H1 (cell line): ENCODE measurements around the gene LHX5. TPM values are rescaled to one million over a fixed set of nuclear protein-coding genes. Genes with fewer than 3 reads are reported as not detected.

ENCODE experiments used
- CTCF ChIA-PET: fragments of 300-600 bp; sonication (Branson Sonifier 250); formaldehyde crosslinking; loops from one replicate; lab custom pipeline; 2021; ENCODE audit not compliant: partially characterized antibody; lab: Charles Lee
- POLR2A ChIA-PET: fragments of 300-600 bp; sonication (Branson Sonifier 250); formaldehyde crosslinking; loops from one replicate; lab custom pipeline; 2021; ENCODE audit warnings: inconsistent platforms; ENCODE audit not compliant: partially characterized antibody; lab: Charles Lee
- DNase-seq, 2 experiments: peaks; one replicate each; pipeline versions ENCODE4 v3.0.0 to v3.0.0-alpha.2; 2010 to 2022; ENCODE audit warnings: low spot score in 2 of 2, low read depth in 1 of 2, mixed read lengths in 1 of 2
- FAIRE-seq: peaks from 2 replicates; lab custom pipeline; 2011; peaks lifted over from hg19 to GRCh38; lab: Jason Lieb, UNC
- H2AFZ ChIP-seq: 2 replicates; pipeline ENCODE4 v1.8.1; 2012; ENCODE audit warnings: low read length, inconsistent platforms
- H2AK5ac ChIP-seq: 2 replicates; pipeline ENCODE4 v1.6.1; 2013; ENCODE audit warnings: low read depth, low read length
- H2BK120ac ChIP-seq: replicated peaks from 2 replicates; pipeline ENCODE3; 2013; ENCODE audit warnings: low read depth, low read length, inconsistent platforms
- H2BK12ac ChIP-seq: 2 replicates; pipeline ENCODE4 v1.6.1; 2013; ENCODE audit warnings: low read depth, low read length
- H2BK15ac ChIP-seq: 2 replicates; pipeline ENCODE4 v1.6.1; 2013; ENCODE audit warnings: low read length
- H2BK20ac ChIP-seq: 2 replicates; pipeline ENCODE4 v1.6.1; 2013; ENCODE audit warnings: low read length
- H2BK5ac ChIP-seq: 2 replicates; pipeline ENCODE4 v1.6.1; 2013; ENCODE audit warnings: low read depth, low read length
- H3K14ac ChIP-seq: 2 replicates; pipeline ENCODE4 v1.6.1; 2013; ENCODE audit warnings: inconsistent platforms; ENCODE audit not compliant: insufficient read length
- H3K18ac ChIP-seq: 2 replicates; pipeline ENCODE4 v1.6.1; 2013; ENCODE audit warnings: low read length; ENCODE audit errors: extremely low read depth
- H3K23ac ChIP-seq: 2 replicates; pipeline ENCODE4 v1.6.1; 2013; ENCODE audit warnings: inconsistent platforms; ENCODE audit not compliant: insufficient read length
- H3K23me2 ChIP-seq: 2 replicates; pipeline ENCODE4 v1.6.1; 2013; ENCODE audit warnings: low read depth, low read length
- H3K27ac ChIP-seq: 2 replicates; pipeline ENCODE4 v1.6.1; 2011; ENCODE audit warnings: low read depth, low read length, inconsistent platforms
- H3K27me3 ChIP-seq, 4 experiments: replicated peaks in 1 of 4; 1 replicate in 1 of 4; 2 replicates in 3 of 4; pipeline versions ENCODE4 v1.6.1 to v1.8.1; 2011 to 2013; ENCODE audit warnings: low read length in 3 of 4, mild to moderate bottlenecking in 3 of 4, inconsistent platforms in 2 of 4, mixed read lengths in 2 of 4, moderate library complexity in 1 of 4; ENCODE audit not compliant: control insufficient read depth in 3 of 4, insufficient read depth in 3 of 4; ENCODE audit errors: extremely low read depth in 1 of 4
- H3K36me3 ChIP-seq, 4 experiments: 2 replicates each; pipeline versions ENCODE4 v1.6.1 to v1.8.1; 2011 to 2013; ENCODE audit warnings: mild to moderate bottlenecking in 4 of 4, low read length in 3 of 4, moderate library complexity in 2 of 4, control low read depth in 1 of 4, inconsistent platforms in 1 of 4; ENCODE audit not compliant: insufficient read depth in 4 of 4, control insufficient read depth in 2 of 4
- H3K4ac ChIP-seq: replicated peaks from 2 replicates; pipeline ENCODE3; 2013; ENCODE audit warnings: low read length, low read depth, mixed read lengths, inconsistent platforms; ENCODE audit not compliant: insufficient read length
- H3K4me1 ChIP-seq, 4 experiments: replicated peaks in 1 of 4; 1 replicate in 1 of 4; 2 replicates in 3 of 4; pipeline versions ENCODE4 v1.6.1 to v1.8.1; 2011 to 2013; ENCODE audit warnings: low read length in 3 of 4, inconsistent platforms in 2 of 4, mixed read lengths in 1 of 4; ENCODE audit not compliant: insufficient read depth in 4 of 4, control insufficient read depth in 3 of 4
- H3K4me2 ChIP-seq, 2 experiments: 2 replicates each; pipeline versions ENCODE4 v1.6.1 to v1.8.1; 2011 to 2013; ENCODE audit warnings: low read depth in 2 of 2, low read length in 2 of 2, control low read depth in 1 of 2, inconsistent platforms in 1 of 2, mild to moderate bottlenecking in 1 of 2; ENCODE audit not compliant: insufficient read depth in 1 of 2
- H3K4me3 ChIP-seq, 4 experiments: fragments of 200-600, 300-600 bp in 1 of 4; sonication (generic), shearing (Covaris generic), sonication (Bioruptor Twin) in 1 of 4; 2 replicates each; pipeline versions ENCODE4 v1.5.1 to v1.8.1; 2011 to 2016; ENCODE audit warnings: low read length in 4 of 4, low read depth in 3 of 4, control low read depth in 2 of 4, inconsistent platforms in 2 of 4, mild to moderate bottlenecking in 2 of 4, mixed read lengths in 1 of 4, moderate library complexity in 1 of 4; ENCODE audit not compliant: insufficient read depth in 2 of 4; ENCODE audit errors: extremely low read depth in 1 of 4
- H3K56ac ChIP-seq: replicated peaks from 2 replicates; pipeline ENCODE3; 2013; ENCODE audit warnings: low read depth, mild to moderate bottlenecking, mixed read lengths, low read length, inconsistent platforms; ENCODE audit not compliant: insufficient read length
- H3K79me1 ChIP-seq: 2 replicates; pipeline ENCODE4 v1.6.1; 2013; ENCODE audit warnings: low read depth, low read length, control low read depth
- H3K79me2 ChIP-seq, 2 experiments: 2 replicates each; pipeline versions ENCODE4 v1.6.1 to v1.8.1; 2012 to 2013; ENCODE audit warnings: low read length in 2 of 2, mild to moderate bottlenecking in 2 of 2, inconsistent platforms in 1 of 2; ENCODE audit not compliant: insufficient read depth in 2 of 2, control insufficient read depth in 1 of 2
- H3K9ac ChIP-seq, 4 experiments: replicated peaks in 1 of 4; 1 replicate in 1 of 4; 2 replicates in 3 of 4; pipeline versions ENCODE4 v1.6.1 to v1.8.1; 2011 to 2013; ENCODE audit warnings: low read depth in 3 of 4, low read length in 3 of 4, control low read depth in 2 of 4, mild to moderate bottlenecking in 2 of 4, moderate library complexity in 2 of 4, inconsistent platforms in 1 of 4; ENCODE audit errors: extremely low read depth in 1 of 4
- H3K9me3 ChIP-seq, 2 experiments: 2 replicates each; pipeline versions ENCODE4 v1.6.1 to v1.8.1; 2012 to 2013; ENCODE audit warnings: mild to moderate bottlenecking in 2 of 2, moderate library complexity in 2 of 2, control low read depth in 1 of 2, inconsistent platforms in 1 of 2, low read depth in 1 of 2, low read length in 1 of 2, mixed read lengths in 1 of 2; ENCODE audit not compliant: insufficient read depth in 2 of 2
- H4K20me1 ChIP-seq, 2 experiments: replicated peaks in 1 of 2; 2 replicates each; pipeline versions ENCODE3 to v1.8.1; 2011 to 2013; ENCODE audit warnings: inconsistent platforms in 2 of 2, low read length in 2 of 2, mild to moderate bottlenecking in 1 of 2; ENCODE audit not compliant: insufficient read depth in 2 of 2, control insufficient read depth in 1 of 2
- H4K5ac ChIP-seq: 2 replicates; pipeline ENCODE4 v1.6.1; 2013; ENCODE audit warnings: low read length, low read depth, mixed read lengths, inconsistent platforms; ENCODE audit not compliant: insufficient read length
- H4K8ac ChIP-seq: 2 replicates; pipeline ENCODE4 v1.8.0; 2013; ENCODE audit warnings: mild to moderate bottlenecking, moderate library complexity, low read length, inconsistent platforms; ENCODE audit not compliant: insufficient read depth; ENCODE audit errors: extremely low read depth
- H4K91ac ChIP-seq: replicated peaks from 2 replicates; pipeline ENCODE3; 2013; ENCODE audit warnings: low read length, mixed read lengths, inconsistent platforms; ENCODE audit not compliant: insufficient read length
- CEBPB ChIP-seq: IDR thresholded peaks from 2 replicates; pipeline ENCODE4 v1.6.1; 2012; ENCODE audit warnings: low read depth, low read length
- CTBP2 ChIP-seq: IDR thresholded peaks from 2 replicates; pipeline ENCODE4 v1.7.0; 2011; ENCODE audit warnings: borderline replicate concordance, mild to moderate bottlenecking, moderate library complexity, mixed read lengths, low read length; ENCODE audit not compliant: insufficient read depth, insufficient read length
- JUND ChIP-seq: IDR thresholded peaks from 2 replicates; pipeline ENCODE4 v1.6.1; 2011; ENCODE audit warnings: mild to moderate bottlenecking, improper control_type of control experiment, low read length
- KDM4A ChIP-seq: IDR thresholded peaks from one replicate; pipeline ENCODE4 v1.7.1; 2012; ENCODE audit warnings: low read depth, mild to moderate bottlenecking, moderate library complexity, low read length, inconsistent platforms; ENCODE audit not compliant: severe bottlenecking
- KDM5A ChIP-seq: fragments of 200-600 bp; IDR thresholded peaks from 2 replicates; pipeline ENCODE4 v1.7.1; 2012; ENCODE audit warnings: mild to moderate bottlenecking, low read length, inconsistent platforms, mixed read lengths
- MAFK ChIP-seq: IDR thresholded peaks from 2 replicates; pipeline ENCODE4 v1.6.1; 2012; ENCODE audit warnings: low read depth, mild to moderate bottlenecking, improper control_type of control experiment, low read length
- POLR2AphosphoS5 ChIP-seq: IDR thresholded peaks from 2 replicates; pipeline ENCODE4 v1.6.1; 2011; ENCODE audit warnings: low read depth, low read length
- RBBP5 ChIP-seq: IDR thresholded peaks from 2 replicates; pipeline ENCODE4 v1.7.1; 2012; ENCODE audit warnings: low read depth, mild to moderate bottlenecking, inconsistent platforms, low read length, moderate library complexity, borderline replicate concordance
- SIRT6 ChIP-seq: IDR thresholded peaks from one replicate; pipeline ENCODE4 v1.7.1; 2012; ENCODE audit warnings: low read length, inconsistent platforms
- SRF ChIP-seq: IDR thresholded peaks from 2 replicates; pipeline ENCODE4 v1.6.1; 2011; ENCODE audit warnings: mild to moderate bottlenecking, low read depth, low read length, moderate library complexity
- TEAD4 ChIP-seq: IDR thresholded peaks from 2 replicates; pipeline ENCODE4 v1.6.1; 2012; ENCODE audit warnings: low read depth, low read length, inconsistent platforms, mixed read lengths
- WGBS, 2 experiments: shearing (Covaris generic) in 1 of 2; methylation state at CpG; one replicate each; pipeline versions ENCODE4 v1.1.6 to v1.1.7; 2013 to 2015; ENCODE audit warnings: low lambda C conversion rate in 2 of 2, mixed read lengths in 2 of 2, inconsistent platforms in 1 of 2, low coverage in 1 of 2, missing lambda C conversion rate in 1 of 2; ENCODE audit not compliant: insufficient replicate concordance in 2 of 2, insufficient coverage in 1 of 2, insufficient read length in 1 of 2; ENCODE audit errors: extremely low coverage in 1 of 2, missing lambda C conversion rate in 1 of 2; 5-methylcytosine and 5-hydroxymethylcytosine counted together
- polyA plus RNA-seq, 7 experiments: library from polyadenylated mRNA; depleted of rRNA in 3 of 7; stranded (reverse) in 5 of 7; unstranded in 2 of 7; fragments of >200 nt in 5 of 7; fragments of 200-250 nt in 2 of 7; gene quantifications; 1 replicate in 5 of 7; 2 replicates in 1 of 7; 4 replicates in 1 of 7; pipeline versions ENCODE4 v1.2.1 to v1.2.3, GENCODE V29; 2011 to 2013; ENCODE audit warnings: missing spikeins in 2 of 7, mixed read lengths in 2 of 7
- total RNA-seq: library from RNA; stranded (reverse); fragmentation: NEBNext Ultra II Directional; extraction: Animal tissue kit (Norgen Biotek cat#: 25700); gene quantifications from 2 replicates; pipeline ENCODE4 v1.2.1, GENCODE V29; 2021
- TF ChIP-seq, protein P1 (sequence below): IDR thresholded peaks from 2 replicates; pipeline ENCODE4 v1.6.1; 2012; ENCODE audit warnings: inconsistent platforms

The LHX5 gene
- total and polyA plus RNA-seq, 2 of the 8 experiments (the other 6 are each of a cell fraction or from before 2014, with no cell fraction given), result 0.47 to 1.1 TPM

DNA sequence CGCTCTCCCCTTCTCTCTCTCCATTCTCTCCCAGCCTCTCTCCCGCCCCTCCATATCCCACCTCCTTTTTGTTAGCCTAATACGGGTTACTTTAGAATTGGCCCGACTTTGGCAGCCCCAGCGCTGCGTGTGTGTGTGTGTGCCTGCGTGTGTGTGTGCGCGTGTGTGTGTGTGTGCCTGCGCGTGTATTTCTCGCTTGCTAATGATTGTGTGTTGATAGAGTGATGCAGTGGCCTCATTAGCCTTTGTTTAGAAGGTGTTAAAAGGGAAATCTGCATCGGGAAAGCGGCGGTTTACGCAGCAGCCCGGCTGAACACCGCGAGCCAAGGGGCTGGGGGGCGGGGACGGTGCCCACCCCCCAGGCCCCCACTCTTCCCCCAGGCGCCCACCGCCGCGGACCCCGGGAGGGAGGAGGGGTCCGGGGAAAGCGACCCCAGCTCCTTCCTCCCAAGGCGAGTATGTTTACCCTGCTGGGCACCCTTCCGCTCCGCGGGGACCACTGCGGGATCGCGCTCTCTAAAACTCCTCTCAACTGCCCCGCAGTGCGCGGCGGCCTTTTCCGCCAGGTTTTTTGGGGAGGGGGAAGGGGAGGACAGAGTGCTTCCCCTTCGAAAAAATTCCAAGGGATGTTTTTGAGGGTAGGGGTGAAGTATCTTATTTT lies 6.8 kb upstream of the LHX5 start:
- Histone ChIP-seq H4K20me1 (peaks cover 12 to 15% of the 10 kb centered on the region in 2 experiments), H2BK12ac (0 out of 2 replicates have a peak overlapping the region, but pooled peaks have one; percentile 55), H3K14ac (no peak overlapping the region), H3K27me3 (peaks cover 58 to 81% (median 76%) of the 10 kb centered on the region in 4 experiments), H3K36me3 (peaks cover 0 to 15% (median 0%) of the 10 kb centered on the region in 4 experiments; a peak in 1 of 8 replicates), H3K9ac (peak overlapping the region in 1 of 4 experiments; percentile 60; a peak in 3 of 7 replicates), H3K79me2 (peaks cover 0 to under 1% of the 10 kb centered on the region in 2 experiments; a peak in 2 of 4 replicates), H3K27ac (no peak overlapping the region), H2BK120ac (no peak overlapping the region), H3K4me2 (peak overlapping the region; percentile 81 to 93), H2AFZ (no peak overlapping the region), H3K4me1 (peaks cover 9 to 45% (median 26%) of the 10 kb centered on the region in 4 experiments), H2BK20ac (peak overlapping the region; percentile 2; the same call in 1 of the 2 replicates), H2BK15ac (no peak overlapping the region), H3K23ac (no peak overlapping the region), H3K4ac (no peak overlapping the region), H4K91ac (no peak overlapping the region), H3K18ac (peak overlapping the region; percentile 56; the same call in 1 of the 2 replicates), H3K4me3 (peak overlapping the region; percentile 33 to 57 (median 50)), H3K9me3 (no peaks in the 10 kb centered on the region), H3K23me2 (peaks cover 14% of the 10 kb centered on the region), H3K56ac (no peak overlapping the region), H2AK5ac (no peak overlapping the region), H3K79me1 (no peaks in the 10 kb centered on the region; the same call in 1 of the 2 replicates), H4K5ac (peak overlapping the region; percentile 48), H4K8ac (peak overlapping the region; percentile 36; the same call in 1 of the 2 replicates), H2BK5ac (peak overlapping the region; percentile 42; the same call in 1 of the 2 replicates)
- no peak for FAIRE-seq
- 2% methylated on average over 17 of the region's 41 CpGs; no CpG with 5 or more reads in 1 of the 2 experiments for WGBS, 2 experiments
- ChIA-PET CTCF (interaction anchor here (0.6 to 4.7 kb wide), 12 partner anchors 8 to 431 kb away, joined by 3 to 30 read pairs (median 3); no protein-coding TSS in a partner anchor), POLR2A (interaction anchor here (1.4 to 3.7 kb wide), 3 partner anchors 10 to 35 kb away, joined by 3 to 15 read pairs (median 14); no protein-coding TSS in a partner anchor)
- peak in 1 of 2 experiments; percentile 69 for DNase-seq
- TF ChIP-seq CTBP2, result peak; percentile 93
- TF ChIP-seq SRF, result no peak
- no peak for TF ChIP-seq CEBPB
- TF ChIP-seq SIRT6, result no peak
- peak; percentile 52; the same call in 1 of the 2 replicates for TF ChIP-seq RBBP5
- TF ChIP-seq POLR2AphosphoS5, result no peak
- TF ChIP-seq, protein P1, sequence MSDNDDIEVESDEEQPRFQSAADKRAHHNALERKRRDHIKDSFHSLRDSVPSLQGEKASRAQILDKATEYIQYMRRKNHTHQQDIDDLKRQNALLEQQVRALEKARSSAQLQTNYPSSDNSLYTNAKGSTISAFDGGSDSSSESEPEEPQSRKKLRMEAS, result no peak
- TF ChIP-seq MAFK, result no peak
- TF ChIP-seq TEAD4, result peak; percentile 5; the same call in 1 of the 2 replicates
- peak; percentile 32 for TF ChIP-seq KDM4A
- no peak for TF ChIP-seq KDM5A
- TF ChIP-seq JUND, result no peak
